H9 (cell line): ENCODE measurements around the gene PTCD2. TPM values are rescaled to one million over a fixed set of nuclear protein-coding genes. Genes with fewer than 3 reads are reported as not detected.
A peak's percentile ranks its signal among the peaks of the same experiment; 100 is the strongest.

ENCODE experiments used
- DNase-seq: peaks from one replicate; pipeline ENCODE4 v3.0.0-alpha.2; 2017
- H2AFZ ChIP-seq: one replicate; pipeline ENCODE4 v1.6.1; 2013; ENCODE audit warnings: mild to moderate bottlenecking, low read length, control low read depth, moderate library complexity
- H2AK5ac ChIP-seq: 2 replicates; pipeline ENCODE4 v1.6.1; 2013; ENCODE audit warnings: low read length, control low read depth, mixed read lengths; ENCODE audit not compliant: insufficient read length
- H2BK120ac ChIP-seq: one replicate; pipeline ENCODE4 v1.6.1; 2013; ENCODE audit warnings: low read depth, mild to moderate bottlenecking, low read length, control low read depth, inconsistent platforms; ENCODE audit not compliant: poor library complexity, severe bottlenecking
- H2BK12ac ChIP-seq: 2 replicates; pipeline ENCODE4 v1.6.1; 2013; ENCODE audit warnings: low read length, control low read depth, mixed read lengths, low read depth; ENCODE audit not compliant: insufficient read length
- H2BK15ac ChIP-seq: 2 replicates; pipeline ENCODE4 v1.6.1; 2013; ENCODE audit warnings: low read depth, low read length, control low read depth
- H2BK20ac ChIP-seq: one replicate; pipeline ENCODE4 v1.6.1; 2013; ENCODE audit warnings: low read depth, mild to moderate bottlenecking, low read length, control low read depth, inconsistent platforms; ENCODE audit not compliant: poor library complexity, severe bottlenecking
- H2BK5ac ChIP-seq: 2 replicates; pipeline ENCODE4 v1.6.1; 2013; ENCODE audit warnings: low read length, control low read depth, mixed read lengths; ENCODE audit not compliant: insufficient read length
- H3K14ac ChIP-seq: 2 replicates; pipeline ENCODE4 v1.6.1; 2013; ENCODE audit warnings: low read length, control low read depth; ENCODE audit not compliant: insufficient read depth
- H3K18ac ChIP-seq: 2 replicates; pipeline ENCODE4 v1.6.1; 2013; ENCODE audit warnings: low read depth, mild to moderate bottlenecking, mixed read lengths, low read length, control low read depth; ENCODE audit not compliant: insufficient read length
- H3K23ac ChIP-seq: 2 replicates; pipeline ENCODE4 v1.6.1; 2013; ENCODE audit warnings: low read length, control low read depth, mixed read lengths, low read depth; ENCODE audit not compliant: insufficient read length
- H3K23me2 ChIP-seq: 2 replicates; pipeline ENCODE4 v1.6.1; 2013; ENCODE audit warnings: low read depth, mild to moderate bottlenecking, mixed read lengths, low read length, control low read depth; ENCODE audit not compliant: insufficient read length, poor library complexity, severe bottlenecking
- H3K27ac ChIP-seq: 2 replicates; pipeline ENCODE4 v1.5.1; 2013; ENCODE audit warnings: low read length, control low read depth, mixed read lengths, low read depth; ENCODE audit not compliant: insufficient read length
- H3K27me3 ChIP-seq: 2 replicates; pipeline ENCODE4 v1.6.1; 2013; ENCODE audit warnings: low read length, control low read depth, inconsistent platforms; ENCODE audit not compliant: insufficient read depth
- H3K4ac ChIP-seq: 2 replicates; pipeline ENCODE4 v1.6.1; 2013; ENCODE audit warnings: low read depth, mild to moderate bottlenecking, control low read depth, inconsistent platforms, low read length, moderate library complexity
- H3K4me1 ChIP-seq: 2 replicates; pipeline ENCODE4 v1.6.1; 2013; ENCODE audit warnings: low read length, control low read depth, inconsistent platforms; ENCODE audit not compliant: insufficient read depth
- H3K4me2 ChIP-seq: 2 replicates; pipeline ENCODE4 v1.6.1; 2013; ENCODE audit warnings: low read length, control low read depth, mixed read lengths; ENCODE audit not compliant: insufficient read length, insufficient read depth
- H3K56ac ChIP-seq: 2 replicates; pipeline ENCODE4 v1.6.1; 2013; ENCODE audit warnings: low read depth, mild to moderate bottlenecking, mixed read lengths, low read length, control low read depth; ENCODE audit not compliant: insufficient read length
- H3K79me1 ChIP-seq: 2 replicates; pipeline ENCODE4 v1.6.1; 2013; ENCODE audit warnings: low read depth, mild to moderate bottlenecking, moderate library complexity, low read length, control low read depth, inconsistent platforms; ENCODE audit not compliant: insufficient read depth, poor library complexity, severe bottlenecking
- H3K79me2 ChIP-seq: 2 replicates; pipeline ENCODE4 v1.6.1; 2013; ENCODE audit warnings: low read length, control low read depth, inconsistent platforms; ENCODE audit not compliant: insufficient read depth
- H3K9ac ChIP-seq: 2 replicates; pipeline ENCODE4 v1.6.1; 2013; ENCODE audit warnings: low read length, control low read depth, mixed read lengths; ENCODE audit not compliant: insufficient read length; ENCODE audit errors: extremely low read depth
- H3K9me3 ChIP-seq: one replicate; pipeline ENCODE4 v1.6.1; 2013; ENCODE audit warnings: low read depth, low read length, inconsistent platforms; ENCODE audit not compliant: control insufficient read depth
- H3T11ph ChIP-seq: one replicate; pipeline ENCODE4 v1.6.1; 2013; ENCODE audit warnings: mild to moderate bottlenecking, low read length, control low read depth, inconsistent platforms
- H4K20me1 ChIP-seq: one replicate; pipeline ENCODE4 v1.6.1; 2013; ENCODE audit not compliant: control insufficient read depth, insufficient read length, insufficient read depth
- H4K5ac ChIP-seq: 2 replicates; pipeline ENCODE4 v1.6.1; 2013; ENCODE audit warnings: low read depth, mild to moderate bottlenecking, mixed read lengths, low read length, control low read depth; ENCODE audit not compliant: insufficient read length
- H4K8ac ChIP-seq: replicated peaks from 2 replicates; pipeline ENCODE4 v1.6.1; 2013; ENCODE audit warnings: low read length, control low read depth, mixed read lengths, low read depth; ENCODE audit not compliant: insufficient read length
- H4K91ac ChIP-seq: 2 replicates; pipeline ENCODE4 v1.6.1; 2013; ENCODE audit warnings: low read depth, mild to moderate bottlenecking, moderate library complexity, mixed read lengths, low read length, control low read depth; ENCODE audit not compliant: insufficient read length
- H3K27ac Mint-ChIP-seq, 3 experiments: 2 replicates in 2 of 3; 3 replicates in 1 of 3; pipeline ENCODE4 v1.8.0; 2020 to 2021; ENCODE audit warnings: mixed read lengths in 3 of 3, mild to moderate bottlenecking in 1 of 3, moderate library complexity in 1 of 3
- H3K27me3 Mint-ChIP-seq: 2 replicates; pipeline ENCODE4 v1.8.0; 2021; ENCODE audit warnings: low read depth, mild to moderate bottlenecking, moderate library complexity, mixed read lengths
- H3K36me3 Mint-ChIP-seq, 3 experiments: 2 replicates in 2 of 3; 3 replicates in 1 of 3; pipeline ENCODE4 v1.8.0; 2020 to 2021; ENCODE audit warnings: low read depth in 3 of 3, mixed read lengths in 3 of 3; ENCODE audit not compliant: insufficient read depth in 1 of 3
- H3K4me1 Mint-ChIP-seq, 2 experiments: 2 replicates each; pipeline ENCODE4 v1.8.0; 2020; ENCODE audit warnings: mixed read lengths in 2 of 2
- H3K4me3 Mint-ChIP-seq, 2 experiments: 2 replicates in 1 of 2; 3 replicates in 1 of 2; pipeline ENCODE4 v1.8.0; 2020 to 2021; ENCODE audit warnings: mild to moderate bottlenecking in 2 of 2, mixed read lengths in 2 of 2, moderate library complexity in 1 of 2
- H3K9me3 Mint-ChIP-seq, 2 experiments: 2 replicates in 1 of 2; 3 replicates in 1 of 2; pipeline ENCODE4 v1.8.0; 2020; ENCODE audit warnings: mild to moderate bottlenecking in 2 of 2, mixed read lengths in 2 of 2, moderate library complexity in 1 of 2
- WGBS: extraction: QIAGEN DNeasy Blood & Tissue Kit; methylation state at CpG from one replicate; pipeline ENCODE4 v1.1.7; 2013; ENCODE audit warnings: missing lambda C conversion rate, low lambda C conversion rate, mixed read lengths; ENCODE audit not compliant: insufficient read length; ENCODE audit errors: extremely low coverage; 5-methylcytosine and 5-hydroxymethylcytosine counted together
- total RNA-seq: library from RNA; stranded (reverse); gene quantifications from 2 replicates; pipeline ENCODE4 v1.2.1, GENCODE V29; 2021
- TF ChIP-seq, protein P1 (sequence below): fragments of 200-600 bp; sonication (generic); conservative IDR thresholded peaks from 3 replicates; pipeline ENCODE4 v1.8.0; 2021; ENCODE audit warnings: antibody characterized with exemption, mild to moderate bottlenecking

Gene PTCD2
- total RNA-seq, 1 experiment from 2014 or later: 12.7 TPM

- Histone ChIP-seq H2BK120ac (no peak overlapping the region), H4K8ac (no peak overlapping the region), H3K4me1 (no peaks in the 10 kb centered on the region), H3K9me3 (no peaks in the 10 kb centered on the region), H3K27ac (no peak overlapping the region), H4K91ac (no peak overlapping the region), H4K20me1 (no peaks in the 10 kb centered on the region), H3K23me2 (no peaks in the 10 kb centered on the region), H3K79me1 (no peaks in the 10 kb centered on the region), H2BK5ac (no peak overlapping the region), H3K4ac (no peak overlapping the region), H3K4me2 (no peak overlapping the region), H2BK12ac (no peak overlapping the region), H2BK20ac (no peak overlapping the region), H4K5ac (no peak overlapping the region), H2BK15ac (no peak overlapping the region), H3K79me2 (no peaks in the 10 kb centered on the region), H3T11ph (no peak overlapping the region), H2AK5ac (no peak overlapping the region), H3K27me3 (no peaks in the 10 kb centered on the region), H3K23ac (no peak overlapping the region), H3K14ac (no peak overlapping the region), H3K18ac (no peak overlapping the region), H2AFZ (no peak overlapping the region), H3K9ac (no peak overlapping the region), H3K56ac (no peak overlapping the region)
- no CpG with 5 or more reads among the region's 2 CpGs for WGBS
- no peak for DNase-seq
- Mint-ChIP-seq H3K36me3 (peaks cover 8 to 20% (median 19%) of the 10 kb centered on the region in 3 experiments), H3K4me1 (no peaks in the 10 kb centered on the region), H3K9me3 (no peaks in the 10 kb centered on the region), H3K27ac (peak overlapping the region in 1 of 3 experiments; percentile 42; a peak in 1 of 7 replicates), H3K27me3 (no peaks in the 10 kb centered on the region), H3K4me3 (no peak overlapping the region)
- TF ChIP-seq, protein P1, sequence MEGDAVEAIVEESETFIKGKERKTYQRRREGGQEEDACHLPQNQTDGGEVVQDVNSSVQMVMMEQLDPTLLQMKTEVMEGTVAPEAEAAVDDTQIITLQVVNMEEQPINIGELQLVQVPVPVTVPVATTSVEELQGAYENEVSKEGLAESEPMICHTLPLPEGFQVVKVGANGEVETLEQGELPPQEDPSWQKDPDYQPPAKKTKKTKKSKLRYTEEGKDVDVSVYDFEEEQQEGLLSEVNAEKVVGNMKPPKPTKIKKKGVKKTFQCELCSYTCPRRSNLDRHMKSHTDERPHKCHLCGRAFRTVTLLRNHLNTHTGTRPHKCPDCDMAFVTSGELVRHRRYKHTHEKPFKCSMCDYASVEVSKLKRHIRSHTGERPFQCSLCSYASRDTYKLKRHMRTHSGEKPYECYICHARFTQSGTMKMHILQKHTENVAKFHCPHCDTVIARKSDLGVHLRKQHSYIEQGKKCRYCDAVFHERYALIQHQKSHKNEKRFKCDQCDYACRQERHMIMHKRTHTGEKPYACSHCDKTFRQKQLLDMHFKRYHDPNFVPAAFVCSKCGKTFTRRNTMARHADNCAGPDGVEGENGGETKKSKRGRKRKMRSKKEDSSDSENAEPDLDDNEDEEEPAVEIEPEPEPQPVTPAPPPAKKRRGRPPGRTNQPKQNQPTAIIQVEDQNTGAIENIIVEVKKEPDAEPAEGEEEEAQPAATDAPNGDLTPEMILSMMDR: no peak
These were observed 36.8 kb upstream of the PTCD2 start for GRCh38 chr5:72283358-72283757.
